HEK293 (cell line): ENCODE results near the gene USP7.

Experiments
- ZNF112 ChIP-seq: fragments of 450-650 bp; formaldehyde crosslinking; IDR thresholded peaks from 2 replicates; pipeline ENCODE4 v1.5.0; 2017; ENCODE audit warnings: missing biosample characterization, missing genetic modification characterization
- TF ChIP-seq, protein P1 (sequence below): fragments of 450-650 bp; formaldehyde crosslinking; IDR thresholded peaks from 2 replicates; pipeline ENCODE4 v1.5.1; 2016; ENCODE audit warnings: missing biosample characterization, missing genetic modification characterization
- TF ChIP-seq, protein P2 (sequence below): fragments of 450-650 bp; formaldehyde crosslinking; IDR thresholded peaks from 2 replicates; pipeline ENCODE4 v1.5.1; 2016; ENCODE audit warnings: missing biosample characterization, missing genetic modification characterization

DNA sequence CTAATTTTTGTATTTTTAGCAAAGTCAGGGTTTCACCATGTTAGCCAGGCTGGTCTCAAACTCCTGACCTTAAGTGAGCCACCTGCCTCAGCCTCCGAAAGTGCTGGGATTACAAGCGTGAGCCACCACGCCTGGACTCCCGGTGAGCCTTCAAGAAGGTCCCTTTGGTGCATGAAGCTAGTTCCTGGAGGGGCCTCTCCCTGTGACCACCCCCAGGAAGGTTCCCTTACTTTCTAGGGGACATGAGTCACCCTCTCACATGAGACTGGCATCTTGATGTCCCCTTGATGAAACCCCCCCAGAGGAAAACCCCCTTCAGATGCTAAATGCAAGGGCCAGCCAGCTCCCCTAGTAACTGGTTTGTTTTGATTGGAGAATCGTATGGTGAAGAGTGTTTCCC is 107.7 kb downstream of the USP7 start:
- no peak for TF ChIP-seq ZNF112 (tag by site-specific recombination)
- TF ChIP-seq, protein P1, sequence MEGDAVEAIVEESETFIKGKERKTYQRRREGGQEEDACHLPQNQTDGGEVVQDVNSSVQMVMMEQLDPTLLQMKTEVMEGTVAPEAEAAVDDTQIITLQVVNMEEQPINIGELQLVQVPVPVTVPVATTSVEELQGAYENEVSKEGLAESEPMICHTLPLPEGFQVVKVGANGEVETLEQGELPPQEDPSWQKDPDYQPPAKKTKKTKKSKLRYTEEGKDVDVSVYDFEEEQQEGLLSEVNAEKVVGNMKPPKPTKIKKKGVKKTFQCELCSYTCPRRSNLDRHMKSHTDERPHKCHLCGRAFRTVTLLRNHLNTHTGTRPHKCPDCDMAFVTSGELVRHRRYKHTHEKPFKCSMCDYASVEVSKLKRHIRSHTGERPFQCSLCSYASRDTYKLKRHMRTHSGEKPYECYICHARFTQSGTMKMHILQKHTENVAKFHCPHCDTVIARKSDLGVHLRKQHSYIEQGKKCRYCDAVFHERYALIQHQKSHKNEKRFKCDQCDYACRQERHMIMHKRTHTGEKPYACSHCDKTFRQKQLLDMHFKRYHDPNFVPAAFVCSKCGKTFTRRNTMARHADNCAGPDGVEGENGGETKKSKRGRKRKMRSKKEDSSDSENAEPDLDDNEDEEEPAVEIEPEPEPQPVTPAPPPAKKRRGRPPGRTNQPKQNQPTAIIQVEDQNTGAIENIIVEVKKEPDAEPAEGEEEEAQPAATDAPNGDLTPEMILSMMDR (tag by site-specific recombination): no peak
- TF ChIP-seq, protein P2, sequence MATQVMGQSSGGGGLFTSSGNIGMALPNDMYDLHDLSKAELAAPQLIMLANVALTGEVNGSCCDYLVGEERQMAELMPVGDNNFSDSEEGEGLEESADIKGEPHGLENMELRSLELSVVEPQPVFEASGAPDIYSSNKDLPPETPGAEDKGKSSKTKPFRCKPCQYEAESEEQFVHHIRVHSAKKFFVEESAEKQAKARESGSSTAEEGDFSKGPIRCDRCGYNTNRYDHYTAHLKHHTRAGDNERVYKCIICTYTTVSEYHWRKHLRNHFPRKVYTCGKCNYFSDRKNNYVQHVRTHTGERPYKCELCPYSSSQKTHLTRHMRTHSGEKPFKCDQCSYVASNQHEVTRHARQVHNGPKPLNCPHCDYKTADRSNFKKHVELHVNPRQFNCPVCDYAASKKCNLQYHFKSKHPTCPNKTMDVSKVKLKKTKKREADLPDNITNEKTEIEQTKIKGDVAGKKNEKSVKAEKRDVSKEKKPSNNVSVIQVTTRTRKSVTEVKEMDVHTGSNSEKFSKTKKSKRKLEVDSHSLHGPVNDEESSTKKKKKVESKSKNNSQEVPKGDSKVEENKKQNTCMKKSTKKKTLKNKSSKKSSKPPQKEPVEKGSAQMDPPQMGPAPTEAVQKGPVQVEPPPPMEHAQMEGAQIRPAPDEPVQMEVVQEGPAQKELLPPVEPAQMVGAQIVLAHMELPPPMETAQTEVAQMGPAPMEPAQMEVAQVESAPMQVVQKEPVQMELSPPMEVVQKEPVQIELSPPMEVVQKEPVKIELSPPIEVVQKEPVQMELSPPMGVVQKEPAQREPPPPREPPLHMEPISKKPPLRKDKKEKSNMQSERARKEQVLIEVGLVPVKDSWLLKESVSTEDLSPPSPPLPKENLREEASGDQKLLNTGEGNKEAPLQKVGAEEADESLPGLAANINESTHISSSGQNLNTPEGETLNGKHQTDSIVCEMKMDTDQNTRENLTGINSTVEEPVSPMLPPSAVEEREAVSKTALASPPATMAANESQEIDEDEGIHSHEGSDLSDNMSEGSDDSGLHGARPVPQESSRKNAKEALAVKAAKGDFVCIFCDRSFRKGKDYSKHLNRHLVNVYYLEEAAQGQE (tag by site-specific recombination): no peak
